Stomach (tissue), 4 donors: ENCODE data around the gene SLC2A4RG.

Source experiments
- CTCF ChIP-seq, 7 experiments: fragments of 450-650 bp in 4 of 7; fragments of 200-600 bp in 3 of 7; sonication (generic) in 3 of 7; IDR thresholded peaks; one replicate each; pipeline ENCODE4 v1.5.1; 2016 to 2019; ENCODE audit warnings: antibody characterized with exemption in 7 of 7, control low read depth in 2 of 7, mild to moderate bottlenecking in 1 of 7
- POLR2A ChIP-seq, 4 donors: fragments of 450-650 bp; IDR thresholded peaks; one replicate each; pipeline ENCODE4 v1.6.1; 2016; ENCODE audit warnings: antibody characterized with exemption in 4 of 4, control low read depth in 2 of 4, mild to moderate bottlenecking in 1 of 4, moderate library complexity in 1 of 4
- POLR2AphosphoS5 ChIP-seq, 3 donors: sonication (generic); formaldehyde crosslinking; IDR thresholded peaks; one replicate each; pipeline ENCODE4 v1.6.1; 2016; ENCODE audit warnings: antibody characterized with exemption in 3 of 3

GRCh38 chr20:63706027-63706695 is 33.4 kb upstream of the SLC2A4RG start:
- TF ChIP-seq CTCF (IDR thresholded peaks at IDR 0.05) (no peak), POLR2A (IDR thresholded peaks at IDR 0.05) (no peak), POLR2AphosphoS5 (IDR thresholded peaks at IDR 0.05) (no peak)
